ENCODE data around the gene F12. TPM values are rescaled to one million over a fixed set of nuclear protein-coding genes. Genes with fewer than 3 reads are reported as not detected.

The F12 gene
- total and polyA plus RNA-seq, 2 of the 8 experiments (the other 6 are each of a cell fraction or from before 2014, with no cell fraction given): 6.5 to 7.8 TPM

- Histone ChIP-seq H3K27ac (ENCODE audit: low read depth, low read length) (no peak overlapping the region), H2AK5ac (ENCODE audit: low read depth, low read length) (no peak overlapping the region), H2BK12ac (ENCODE audit: low read depth, low read length) (no peak overlapping the region), H3K14ac (ENCODE audit: insufficient read length) (no peak overlapping the region), H3K56ac (replicated peaks; ENCODE audit: insufficient read length, low read depth, low read length) (no peak overlapping the region), H4K8ac (ENCODE audit: extremely low read depth, insufficient read depth, low read length) (no peak overlapping the region), H2AFZ (ENCODE audit: low read length) (no peak overlapping the region), H3K36me3 (ENCODE audit: control insufficient read depth in 2 of 4, insufficient read depth in 4 of 4, low read length in 3 of 4) (peaks cover 2 to 12% (median 5%) of the 10 kb centered on the region in 4 experiments; a peak in 3 of 8 replicates), H3K79me1 (ENCODE audit: low read depth, low read length) (no peaks in the 10 kb centered on the region; the same call in 1 of the 2 replicates), H3K4me3 (ENCODE audit: extremely low read depth in 1 of 4, insufficient read depth in 2 of 4, low read depth in 3 of 4, low read length in 4 of 4) (no peak overlapping the region), H3K79me2 (ENCODE audit: control insufficient read depth in 1 of 2, insufficient read depth in 2 of 2, low read length in 2 of 2) (no peaks in the 10 kb centered on the region), H3K23me2 (ENCODE audit: low read depth, low read length) (peaks cover 2% of the 10 kb centered on the region), H4K20me1 (replicated peaks in 1 of 2; ENCODE audit: control insufficient read depth in 1 of 2, insufficient read depth in 2 of 2, low read length in 2 of 2) (peaks cover 0 to 10% of the 10 kb centered on the region in 2 experiments), H3K23ac (ENCODE audit: insufficient read length) (no peak overlapping the region), H2BK20ac (ENCODE audit: low read length) (no peak overlapping the region), H2BK15ac (ENCODE audit: low read length) (no peak overlapping the region), H3K18ac (ENCODE audit: extremely low read depth, low read length) (no peak overlapping the region; the same call in 1 of the 2 replicates), H2BK120ac (replicated peaks; ENCODE audit: low read depth, low read length) (no peak overlapping the region), H4K91ac (replicated peaks; ENCODE audit: insufficient read length, low read length) (no peak overlapping the region), H4K5ac (ENCODE audit: insufficient read length, low read depth, low read length) (no peak overlapping the region), H3K4me1 (replicated peaks in 1 of 4; ENCODE audit: control insufficient read depth in 3 of 4, insufficient read depth in 4 of 4, low read length in 3 of 4) (peaks cover 0 to 18% (median 9%) of the 10 kb centered on the region in 4 experiments; a peak in 6 of 7 replicates), H2BK5ac (ENCODE audit: low read depth, low read length) (no peak overlapping the region), H3K9ac (replicated peaks in 1 of 4; ENCODE audit: extremely low read depth in 1 of 4, low read depth in 3 of 4, low read length in 3 of 4) (no peak overlapping the region), H3K9me3 (ENCODE audit: insufficient read depth in 2 of 2, low read depth in 1 of 2, low read length in 1 of 2) (no peaks in the 10 kb centered on the region), H3K27me3 (replicated peaks in 1 of 4; ENCODE audit: control insufficient read depth in 3 of 4, extremely low read depth in 1 of 4, insufficient read depth in 3 of 4, low read length in 3 of 4) (peaks cover 0 to 11% (median 1%) of the 10 kb centered on the region in 4 experiments; a peak in 5 of 7 replicates), H3K4me2 (ENCODE audit: insufficient read depth in 1 of 2, low read depth in 2 of 2, low read length in 2 of 2) (no peak overlapping the region), H3K4ac (replicated peaks; ENCODE audit: insufficient read length, low read depth, low read length) (no peak overlapping the region)
- CTCF ChIA-PET (ENCODE audit: partially characterized antibody): interaction anchor here (0.6 to 23.6 kb wide), 13 partner anchors 8 to 473 kb away, joined by 3 to 430 read pairs (median 5); partner anchors contain the start of genes F12, GRK6, PFN3 and SLC34A1
- WGBS, 2 experiments (ENCODE audit: extremely low coverage in 1 of 2, insufficient coverage in 1 of 2, insufficient read length in 1 of 2, insufficient replicate concordance in 2 of 2, low coverage in 1 of 2, low lambda C conversion rate in 2 of 2, missing lambda C conversion rate in 1 of 2): 91% methylated on average over 17 of the region's 26 CpGs; no CpG with 5 or more reads in 1 of the 2 experiments
- FAIRE-seq (no peak), DNase-seq (ENCODE audit: low read depth in 1 of 2, low spot score in 2 of 2) (no peak)
- POLR2A ChIA-PET (ENCODE audit: partially characterized antibody): interaction anchor here (5.1 to 67.5 kb wide), 5 partner anchors 18 to 56 kb away, joined by 21 to 3349 read pairs (median 143); partner anchors contain the start of genes DBN1, DOK3, GRK6 and PDLIM7
These were observed 31.8 kb upstream of the F12 start for GRCh38 chr5:177440990-177441780.
